Midbrain (tissue), 1 donor: ENCODE data around the gene RND2.
"Not testable (repeated sequence)": the region's sequence is repeated elsewhere in the genome, so short reads cannot be mapped to it uniquely, and the experiment has no call there.

ENCODE experiments used
- DNase-seq: peaks from one replicate; lab custom pipeline; 2025; lab: John Stamatoyannopoulos, UW

Gene RND2, protein sequence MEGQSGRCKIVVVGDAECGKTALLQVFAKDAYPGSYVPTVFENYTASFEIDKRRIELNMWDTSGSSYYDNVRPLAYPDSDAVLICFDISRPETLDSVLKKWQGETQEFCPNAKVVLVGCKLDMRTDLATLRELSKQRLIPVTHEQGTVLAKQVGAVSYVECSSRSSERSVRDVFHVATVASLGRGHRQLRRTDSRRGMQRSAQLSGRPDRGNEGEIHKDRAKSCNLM

GRCh38 chr17:43024407-43025289 lies at the start of gene RND2:
RND2 (plus strand) TSS chr17:43025231; CDS start chr17:43025348, 117 bp downstream.
- peak; percentile 90 for DNase-seq

DNA sequence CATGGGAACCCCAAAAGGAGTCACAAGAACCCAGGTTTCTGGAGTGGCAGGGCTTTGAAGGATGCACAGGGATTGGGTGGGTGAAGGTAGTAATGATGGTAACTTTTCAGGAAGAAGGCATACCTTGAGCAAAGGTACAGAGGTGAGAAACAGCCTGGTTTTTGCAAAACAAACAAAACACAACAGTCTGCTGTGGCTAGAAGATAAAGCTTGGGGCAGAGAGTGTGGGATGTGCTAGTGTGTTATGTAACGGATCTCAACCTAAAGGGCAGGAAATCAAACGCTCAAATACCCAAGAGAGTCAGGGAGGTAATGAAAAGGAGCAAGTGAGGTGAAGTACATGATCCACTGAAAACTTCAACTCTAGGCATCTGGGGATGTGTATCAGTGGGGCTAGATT lies 49.8 kb upstream of the RND2 start:
- no peak for DNase-seq

DNA sequence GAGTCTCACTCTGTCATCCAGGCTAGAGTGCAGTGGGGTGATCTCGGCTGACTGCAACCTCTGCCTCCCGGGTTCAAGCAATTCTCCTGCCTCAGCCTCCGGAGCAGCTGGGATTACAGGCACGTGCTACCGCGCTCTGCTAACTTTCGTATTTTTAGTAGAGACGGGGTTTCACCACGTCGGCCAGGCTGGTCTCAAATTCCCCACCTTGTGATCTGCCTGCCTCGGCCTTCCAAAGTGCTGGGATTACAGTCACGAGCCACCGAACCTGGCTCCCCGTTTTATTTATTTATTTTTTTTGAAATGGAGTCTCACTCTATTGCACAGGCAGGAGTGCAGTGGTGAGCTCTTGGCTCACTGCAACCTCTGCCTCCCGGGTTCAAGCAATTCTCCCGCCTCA lies 49.3 kb upstream of the RND2 start:
- DNase-seq: not testable (repeated sequence)

DNA sequence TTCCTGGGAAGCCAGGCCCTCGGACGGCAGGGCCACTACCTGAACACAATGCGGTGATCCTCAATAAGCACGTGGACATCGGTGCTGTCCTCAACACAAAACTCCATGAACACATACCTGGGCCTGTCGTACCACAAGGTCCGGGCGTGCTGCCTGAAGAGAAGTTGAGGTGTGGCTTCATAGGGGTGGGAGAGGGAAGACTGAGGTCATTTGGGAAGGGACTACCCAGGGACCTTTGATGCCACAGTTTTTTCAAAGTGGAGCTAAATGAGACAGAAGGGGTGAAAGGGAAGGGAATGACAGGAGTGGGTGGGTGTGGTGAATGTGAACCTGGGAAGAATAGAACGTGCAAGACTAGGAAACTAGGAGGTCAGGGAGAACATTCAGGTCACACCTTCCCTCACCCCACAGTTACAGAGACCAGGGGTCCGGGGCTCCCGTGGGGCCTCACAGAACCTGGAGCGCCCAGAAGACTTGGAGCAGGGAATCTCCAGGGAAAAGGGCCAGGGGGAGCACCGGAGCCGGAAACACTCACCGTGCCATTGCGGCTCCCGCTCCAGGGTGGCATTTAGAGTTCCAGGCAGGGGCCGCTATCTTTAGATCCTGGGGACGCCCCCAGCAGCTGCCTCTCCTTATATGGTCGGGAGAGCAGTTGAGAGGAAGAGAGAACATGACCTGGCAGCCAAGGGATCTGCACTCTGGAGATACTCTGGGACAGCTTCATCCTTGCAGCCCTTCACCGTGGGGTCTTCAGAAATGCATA lies 45.3 kb upstream of the RND2 start, which contains the start of gene PTGES3L:
PTGES3L (minus strand) TSS at position 570 of the 763 bp plus-strand sequence; CDS start at position 543, 27 bp downstream.
- no peak for DNase-seq

GRCh38 chr17:42980274-42980765 lies 44.7 kb upstream of the RND2 start, which contains the start of gene RUNDC1:
RUNDC1 (plus strand) TSS chr17:42980565; CDS start chr17:42980577, 12 bp downstream.
- peak; percentile 89 for DNase-seq

GRCh38 chr17:42980766-42981397 lies 44.1 kb upstream of the RND2 start:
- DNase-seq: no peak

- DNase-seq: no peak
Observed at GRCh38 chr17:42982266-42982665, 42.8 kb upstream of the RND2 start.

DNA sequence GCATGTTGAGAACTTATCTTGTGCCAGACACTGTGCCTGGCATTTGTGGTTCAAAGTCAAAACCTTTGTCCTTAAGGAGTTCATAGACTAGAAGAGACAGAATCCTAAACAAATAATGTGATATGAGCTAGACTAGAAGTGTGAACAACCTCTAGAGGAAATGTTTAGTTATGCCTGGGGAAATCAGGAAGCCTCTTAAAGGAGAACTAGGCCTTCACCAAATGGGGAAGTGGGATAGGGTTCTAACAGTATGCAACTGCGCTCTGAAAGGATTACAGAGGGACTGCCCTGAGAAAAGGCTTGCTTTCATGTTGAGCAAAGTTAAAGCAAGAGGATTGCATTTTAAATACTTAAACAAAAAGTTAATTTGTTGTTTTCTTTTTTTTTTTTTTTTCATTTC lies 39.8 kb upstream of the RND2 start:
- no peak for DNase-seq

GRCh38 chr17:42989141-42989540 lies 35.9 kb upstream of the RND2 start:
- no peak for DNase-seq

GRCh38 chr17:42989726-42990652 lies 35.0 kb upstream of the RND2 start:
- DNase-seq: no peak

- no peak for DNase-seq
Observed at GRCh38 chr17:42991471-42991870, 33.6 kb upstream of the RND2 start.

DNA sequence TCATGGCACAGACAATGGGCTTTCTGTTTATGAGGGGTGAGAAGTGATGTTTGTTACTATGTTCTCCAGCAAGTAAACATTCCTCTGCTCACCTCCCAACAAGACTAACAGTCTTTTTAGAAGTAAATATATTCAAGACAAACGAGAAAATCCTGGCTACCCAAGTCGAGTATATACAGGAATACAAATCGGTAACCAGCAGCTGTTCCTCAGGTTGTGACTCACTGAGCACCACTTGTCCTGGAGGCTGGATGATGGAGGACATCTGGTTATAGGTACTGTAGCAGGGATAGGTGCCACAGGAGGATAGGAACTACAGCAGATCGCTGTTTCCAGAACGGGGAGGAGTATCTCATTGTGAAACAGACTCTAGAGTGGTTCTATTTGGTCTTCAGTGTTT lies 32.2 kb upstream of the RND2 start:
- no peak for DNase-seq

DNA sequence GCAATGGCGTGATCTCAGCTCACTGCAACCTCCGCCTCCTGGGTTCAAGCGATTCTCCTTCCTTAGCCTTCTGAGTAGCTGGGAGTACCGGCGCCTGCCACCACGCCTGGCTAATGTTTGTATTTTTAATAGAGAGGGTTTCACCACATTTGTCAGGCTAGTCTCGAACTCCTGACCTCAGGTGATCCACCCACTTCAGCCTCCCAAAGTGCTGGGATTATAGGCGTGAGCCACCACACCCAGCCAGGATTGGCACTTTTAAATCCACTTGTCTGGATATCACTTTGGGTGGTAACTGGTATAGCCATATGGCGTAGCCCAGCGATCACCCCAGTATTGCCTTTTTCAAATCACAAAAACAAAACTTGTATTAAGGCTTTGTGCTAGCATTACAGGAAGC lies 31.1 kb upstream of the RND2 start:
- DNase-seq: not testable (repeated sequence)

- DNase-seq: no peak
Observed at GRCh38 chr17:42997390-42997983, 27.5 kb upstream of the RND2 start.

DNA sequence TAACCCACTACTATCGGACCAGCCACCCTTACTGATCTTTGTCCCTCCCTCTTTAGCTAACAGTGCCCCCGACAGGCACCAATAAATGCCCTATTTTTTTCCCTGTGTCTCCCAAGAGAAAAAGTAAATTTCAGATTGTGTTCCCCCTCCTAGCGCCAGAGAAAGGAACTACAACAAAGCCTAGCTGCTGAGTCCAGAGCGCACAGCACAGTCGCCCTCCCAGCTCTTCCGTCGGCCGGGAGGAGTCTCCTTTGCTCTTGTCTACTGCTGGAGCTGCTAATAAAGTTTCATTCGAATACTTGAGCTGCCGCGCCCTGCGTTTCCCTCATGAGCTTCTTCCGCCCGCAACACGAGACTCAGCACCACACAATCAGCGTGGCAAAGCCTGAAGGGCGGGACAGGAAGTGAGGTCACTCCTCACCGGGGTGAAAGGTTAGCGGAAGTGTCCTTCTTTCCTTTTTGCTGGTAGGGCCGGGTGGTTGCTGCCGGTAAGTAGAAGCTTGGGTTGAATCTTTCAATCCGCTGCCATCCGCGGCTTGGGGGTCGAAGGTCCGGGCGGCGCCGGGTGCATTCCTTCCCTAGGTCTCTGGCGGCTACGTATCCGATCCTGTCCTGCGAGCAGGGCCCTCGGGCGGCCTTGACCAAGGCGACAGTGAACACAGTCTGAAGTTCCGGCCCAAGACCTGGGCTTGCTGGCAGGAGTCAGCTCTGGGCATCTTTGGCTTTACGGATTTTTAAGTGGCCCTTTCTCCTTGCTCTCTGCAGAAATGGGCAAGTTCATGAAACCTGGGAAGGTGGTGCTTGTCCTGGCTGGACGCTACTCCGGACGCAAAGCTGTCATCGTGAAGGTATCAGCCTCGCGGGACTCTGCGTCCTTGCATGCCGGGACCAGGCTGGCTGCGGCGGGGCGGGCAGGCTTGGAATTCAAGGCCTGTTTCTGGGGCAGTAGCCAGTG lies 26.8 kb upstream of the RND2 start, which contains the start of gene RPL27:
RPL27 (plus strand) TSS at position 436 of the 955 bp plus-strand sequence; CDS start at position 768, 332 bp downstream.
- DNase-seq: peak; percentile 99

DNA sequence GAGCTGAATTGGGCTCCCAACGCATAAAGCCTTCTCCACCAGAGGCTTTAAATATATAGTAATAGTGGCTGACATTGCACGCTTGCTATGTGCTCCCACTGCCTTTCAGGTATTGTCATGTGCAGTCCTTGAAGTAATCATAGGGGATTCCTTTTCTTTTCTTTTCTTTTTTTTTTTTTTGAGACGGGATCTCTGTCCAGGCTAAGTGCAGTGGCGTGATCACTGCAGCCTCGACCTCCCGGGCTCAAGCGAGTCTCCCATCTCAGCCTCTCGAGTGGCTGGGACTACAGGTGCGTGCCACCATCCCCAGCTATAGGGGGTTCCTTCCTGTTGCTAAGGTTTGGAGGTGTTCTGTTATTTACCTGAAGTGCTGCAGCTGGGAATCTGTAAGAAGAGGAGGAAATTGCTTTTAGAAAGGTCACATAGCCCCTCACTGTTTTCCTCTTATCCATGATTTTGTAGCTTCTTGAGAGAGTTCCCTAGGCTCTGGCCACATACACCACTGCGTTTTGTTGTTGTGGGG lies 26.0 kb upstream of the RND2 start:
- DNase-seq: no peak

GRCh38 chr17:43000894-43001293 lies 24.1 kb upstream of the RND2 start:
- not testable (repeated sequence) for DNase-seq

DNA sequence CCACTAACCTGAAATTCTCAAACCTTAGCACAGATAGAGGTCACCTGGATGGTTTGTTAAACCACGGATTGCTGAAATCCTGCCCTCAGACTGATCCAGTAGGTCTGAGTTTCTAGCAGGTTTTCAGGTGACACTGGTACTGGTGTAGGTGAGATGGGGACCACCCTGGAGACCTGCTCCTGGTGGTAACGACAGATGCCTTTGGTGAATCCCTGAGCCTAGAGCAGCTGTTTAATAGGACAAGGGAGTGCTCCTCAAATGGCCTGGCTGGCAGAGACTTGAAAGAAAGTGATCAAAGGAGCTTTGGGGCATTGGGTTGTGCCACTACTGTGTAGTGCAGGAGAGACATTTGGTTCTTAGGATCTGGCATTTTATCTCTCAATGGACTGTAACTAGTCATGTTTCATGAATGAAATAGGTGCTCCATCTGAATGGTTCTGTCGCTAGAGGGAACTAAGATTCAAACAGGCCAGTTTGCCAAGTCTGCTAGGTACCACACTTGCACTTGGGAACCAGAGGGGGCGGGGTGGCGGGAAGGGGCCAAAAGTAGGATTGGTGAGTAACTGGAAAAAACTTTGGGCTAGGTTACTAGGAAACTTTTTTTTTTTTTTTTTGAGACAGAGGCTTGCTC lies 21.4 kb upstream of the RND2 start:
- no peak for DNase-seq
